ENCODE data around the gene GPR141. TPM values are rescaled to one million over a fixed set of nuclear protein-coding genes. Genes with fewer than 3 reads are reported as not detected.

GPR141 gene
- total and polyA plus RNA-seq, 7 donors: not detected

DNA sequence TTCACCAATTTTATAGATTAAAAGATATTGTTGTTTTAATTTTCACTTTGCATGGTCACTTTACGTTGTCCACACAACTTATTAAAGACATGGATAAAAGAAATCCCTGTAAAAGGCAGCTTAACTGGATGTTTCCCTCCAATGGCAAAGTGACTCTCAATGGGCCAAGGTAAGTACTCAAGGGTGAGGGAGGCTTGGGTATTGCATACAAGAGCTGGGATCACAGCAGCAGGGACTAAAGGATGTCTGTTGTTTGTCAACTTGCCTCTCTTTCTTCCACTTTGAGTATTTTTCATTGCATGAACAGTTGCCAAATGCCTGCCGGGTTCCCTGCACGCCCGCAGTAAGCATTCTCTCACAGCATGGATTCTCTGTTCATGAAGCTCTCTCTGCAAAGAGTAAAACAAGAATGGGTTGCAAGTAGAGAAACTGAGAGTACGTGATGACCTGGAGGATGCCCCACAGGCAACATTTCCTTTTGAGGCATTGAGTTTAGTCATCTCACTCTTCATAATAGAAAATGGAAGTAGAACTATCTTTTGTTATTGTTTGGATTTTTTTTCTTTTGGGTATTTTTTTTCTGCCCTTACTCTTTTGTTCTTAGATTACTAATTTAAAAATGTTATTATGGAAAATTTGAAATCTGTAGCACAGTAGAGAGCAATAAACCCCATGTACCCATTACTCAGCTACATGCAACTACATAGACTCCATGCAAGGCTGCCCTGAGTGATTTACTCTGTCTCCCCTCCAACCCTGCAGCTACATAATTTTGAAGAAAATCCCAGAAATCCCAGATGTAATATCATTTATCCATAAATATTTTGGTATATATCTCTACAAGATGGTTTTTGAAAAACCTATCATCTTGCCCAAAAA, 26.3 kb downstream of the GPR141 start:
- no peaks in the 10 kb centered on the region for H3K9me3 ChIP-seq
- 78 to 89% (median 87%) methylated on average over 5 of the region's 5 CpGs for WGBS, 3 donors
- ATAC-seq (no peak), DNase-seq (no peak)
- H3K4me3 ChIP-seq: no peak overlapping the region
- H3K4me1 ChIP-seq: no peaks in the 10 kb centered on the region
- H3K36me3 ChIP-seq (ENCODE audit: insufficient read depth in 1 of 2, low read depth in 1 of 2): no peaks in the 10 kb centered on the region
- no peaks in the 10 kb centered on the region for H3K27me3 ChIP-seq (ENCODE audit: insufficient read depth in 3 of 3, low read length in 2 of 3)
- no peak overlapping the region for H3K27ac ChIP-seq
- intact Hi-C loops (cut with DNase I): no loop called here
- TF ChIP-seq, protein P1, sequence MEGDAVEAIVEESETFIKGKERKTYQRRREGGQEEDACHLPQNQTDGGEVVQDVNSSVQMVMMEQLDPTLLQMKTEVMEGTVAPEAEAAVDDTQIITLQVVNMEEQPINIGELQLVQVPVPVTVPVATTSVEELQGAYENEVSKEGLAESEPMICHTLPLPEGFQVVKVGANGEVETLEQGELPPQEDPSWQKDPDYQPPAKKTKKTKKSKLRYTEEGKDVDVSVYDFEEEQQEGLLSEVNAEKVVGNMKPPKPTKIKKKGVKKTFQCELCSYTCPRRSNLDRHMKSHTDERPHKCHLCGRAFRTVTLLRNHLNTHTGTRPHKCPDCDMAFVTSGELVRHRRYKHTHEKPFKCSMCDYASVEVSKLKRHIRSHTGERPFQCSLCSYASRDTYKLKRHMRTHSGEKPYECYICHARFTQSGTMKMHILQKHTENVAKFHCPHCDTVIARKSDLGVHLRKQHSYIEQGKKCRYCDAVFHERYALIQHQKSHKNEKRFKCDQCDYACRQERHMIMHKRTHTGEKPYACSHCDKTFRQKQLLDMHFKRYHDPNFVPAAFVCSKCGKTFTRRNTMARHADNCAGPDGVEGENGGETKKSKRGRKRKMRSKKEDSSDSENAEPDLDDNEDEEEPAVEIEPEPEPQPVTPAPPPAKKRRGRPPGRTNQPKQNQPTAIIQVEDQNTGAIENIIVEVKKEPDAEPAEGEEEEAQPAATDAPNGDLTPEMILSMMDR (IDR thresholded peaks at IDR 0.05): no peak

DNA sequence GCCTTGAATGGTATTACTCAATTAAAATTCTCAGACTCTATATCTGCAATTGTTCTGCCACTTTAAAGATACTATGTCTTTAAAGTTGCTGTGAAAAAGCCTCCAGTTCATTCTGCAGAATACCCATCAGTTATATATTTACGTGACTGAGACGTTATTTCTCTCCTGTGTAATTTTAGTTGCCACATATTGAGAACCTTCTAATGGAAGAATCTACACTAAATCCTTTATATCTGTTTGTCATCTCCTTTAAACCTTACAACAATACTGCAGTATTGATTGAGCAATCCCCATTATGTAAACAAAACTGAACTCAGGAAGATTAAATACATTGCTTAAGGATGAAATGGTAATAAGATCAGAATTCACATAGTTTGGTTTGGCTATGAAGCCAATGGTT, 30.0 kb downstream of the GPR141 start:
- no peak for DNase-seq
- TF ChIP-seq, protein P1 (IDR thresholded peaks at IDR 0.05): no peak
- Histone ChIP-seq H3K27me3 (ENCODE audit: insufficient read depth in 3 of 3, low read length in 2 of 3) (no peaks in the 10 kb centered on the region), H3K4me1 (no peaks in the 10 kb centered on the region), H3K36me3 (ENCODE audit: insufficient read depth in 1 of 2, low read depth in 1 of 2) (no peaks in the 10 kb centered on the region), H3K27ac (no peak overlapping the region), H3K4me3 (no peak overlapping the region), H3K9me3 (no peaks in the 10 kb centered on the region)
- intact Hi-C loops (cut with DNase I): no loop called here
- 79 to 82% (median 80%) methylated on average over 2 of the region's 2 CpGs for WGBS, 3 donors
- ATAC-seq: no peak

DNA sequence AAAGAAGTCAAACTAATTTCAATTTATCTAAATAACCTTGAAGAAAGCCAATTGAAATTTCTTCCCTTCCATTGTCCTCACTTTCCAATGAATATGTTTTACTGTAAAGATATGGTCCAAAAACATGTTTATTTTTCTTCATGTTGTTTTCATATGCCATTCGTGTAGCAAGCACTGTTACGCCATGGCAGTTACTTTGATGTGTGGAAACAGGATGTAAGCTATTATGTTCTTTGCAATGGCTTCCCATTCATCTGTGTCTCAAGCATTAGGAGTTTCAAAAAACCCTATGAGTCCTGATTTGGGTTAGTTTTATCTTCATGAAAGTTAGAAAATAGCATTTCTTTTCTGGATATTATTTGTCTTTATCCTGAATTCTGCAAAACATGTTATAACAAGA, 31.0 kb downstream of the GPR141 start:
- TF ChIP-seq, protein P1 (IDR thresholded peaks at IDR 0.05): no peak
- Histone ChIP-seq H3K36me3 (ENCODE audit: insufficient read depth in 1 of 2, low read depth in 1 of 2) (no peaks in the 10 kb centered on the region), H3K27ac (no peak overlapping the region), H3K4me1 (no peaks in the 10 kb centered on the region), H3K4me3 (no peak overlapping the region), H3K27me3 (ENCODE audit: insufficient read depth in 3 of 3, low read length in 2 of 3) (no peaks in the 10 kb centered on the region), H3K9me3 (no peaks in the 10 kb centered on the region)
- WGBS, 3 donors: 53 to 58% (median 55%) methylated on average over 2 of the region's 2 CpGs
- DNase-seq: no peak
- intact Hi-C loops (cut with DNase I): no loop called here
- ATAC-seq: no peak

DNA sequence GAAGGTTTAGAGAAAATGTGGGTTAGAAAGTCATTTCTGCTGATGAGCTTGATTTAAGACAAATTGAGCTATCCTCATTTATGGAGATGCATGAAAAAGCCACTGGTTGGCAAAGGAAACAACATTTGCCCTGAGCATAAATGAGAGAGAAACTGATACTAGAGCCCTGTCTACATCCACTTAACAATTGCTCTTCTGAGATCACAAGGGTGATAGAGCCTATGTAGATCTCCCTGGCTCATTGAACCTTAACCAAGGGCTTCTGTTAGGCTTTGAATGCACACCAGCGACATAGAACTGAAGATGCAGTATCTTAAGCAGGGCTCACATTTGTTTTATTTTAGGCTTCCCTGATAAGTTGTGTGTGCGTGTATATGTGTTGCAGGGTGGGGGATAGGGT, 35.0 kb downstream of the GPR141 start:
- no peaks in the 10 kb centered on the region for H3K4me1 ChIP-seq
- DNase-seq (no peak), ATAC-seq (no peak)
- WGBS, 3 donors: 91 to 92% (median 92%) methylated on average over 2 of the region's 2 CpGs
- H3K36me3 ChIP-seq (ENCODE audit: insufficient read depth in 1 of 2, low read depth in 1 of 2): no peaks in the 10 kb centered on the region
- no peak overlapping the region for H3K4me3 ChIP-seq
- no peaks in the 10 kb centered on the region for H3K27me3 ChIP-seq (ENCODE audit: insufficient read depth in 3 of 3, low read length in 2 of 3)
- no peaks in the 10 kb centered on the region for H3K9me3 ChIP-seq
- no peak overlapping the region for H3K27ac ChIP-seq
- TF ChIP-seq, protein P1 (IDR thresholded peaks at IDR 0.05): no peak
- intact Hi-C loops (cut with DNase I): no loop called here

Measured in psoas muscle (tissue), 8 donors.